WTC11 (cell line): ENCODE data around the gene SPHK2. TPM values are rescaled to one million over a fixed set of nuclear protein-coding genes. Genes with fewer than 3 reads are reported as not detected.

Experiments used
- EMX1 ChIP-seq: fragments of 250-450 bp; sonication (Bioruptor Pico); IDR thresholded peaks from 2 replicates; pipeline ENCODE4 v1.8.0; 2021; ENCODE audit warnings: mild to moderate bottlenecking
- ERG ChIP-seq: fragments of 250-450 bp; sonication (Bioruptor Pico); IDR thresholded peaks from 2 replicates; pipeline ENCODE4 v1.8.0; 2021; ENCODE audit warnings: mild to moderate bottlenecking
- ETV6 ChIP-seq: sonication (generic); formaldehyde crosslinking; IDR thresholded peaks from 2 replicates; pipeline ENCODE4 v1.8.1; 2022; ENCODE audit warnings: mild to moderate bottlenecking, missing genetic modification reagents
- FOXP1 ChIP-seq: sonication (generic); formaldehyde crosslinking; IDR thresholded peaks from 2 replicates; pipeline ENCODE4 v1.8.0; 2022; ENCODE audit warnings: missing genetic modification reagents, mild to moderate bottlenecking, moderate library complexity, borderline replicate concordance
- GTF2I ChIP-seq: fragments of 250-450 bp; sonication (Bioruptor Pico); conservative IDR thresholded peaks from 2 replicates; pipeline ENCODE4 v1.4.0; 2021; ENCODE audit warnings: mild to moderate bottlenecking
- HMGXB4 ChIP-seq: sonication (generic); formaldehyde crosslinking; IDR thresholded peaks from 2 replicates; pipeline ENCODE4 v1.8.1; 2023; ENCODE audit warnings: mild to moderate bottlenecking, moderate library complexity, missing genetic modification reagents
- JAZF1 ChIP-seq: fragments of 250-450 bp; sonication (Bioruptor Pico); IDR thresholded peaks from 2 replicates; pipeline ENCODE4 v1.9.0; 2021; ENCODE audit warnings: moderate library complexity, mild to moderate bottlenecking, inconsistent platforms
- NFE2L1 ChIP-seq: sonication (generic); formaldehyde crosslinking; IDR thresholded peaks from 2 replicates; pipeline ENCODE4 v1.8.1; 2023; ENCODE audit warnings: missing genetic modification reagents
- NR1H2 ChIP-seq: sonication (generic); formaldehyde crosslinking; IDR thresholded peaks from 2 replicates; pipeline ENCODE4 v1.9.0; 2021; ENCODE audit warnings: mild to moderate bottlenecking, moderate library complexity, missing genetic modification reagents
- SMAD4 ChIP-seq: sonication (generic); formaldehyde crosslinking; IDR thresholded peaks from 2 replicates; pipeline ENCODE4 v1.8.0; 2022; ENCODE audit warnings: mild to moderate bottlenecking, missing genetic modification reagents
- SOX15 ChIP-seq: fragments of 250-450 bp; sonication (Bioruptor Pico); IDR thresholded peaks from 2 replicates; pipeline ENCODE4 v1.9.0; 2021; ENCODE audit warnings: mild to moderate bottlenecking
- TEAD1 ChIP-seq: sonication (generic); formaldehyde crosslinking; IDR thresholded peaks from 2 replicates; pipeline ENCODE4 v1.8.0; 2022; ENCODE audit warnings: mild to moderate bottlenecking, missing genetic modification reagents
- ZNF138 ChIP-seq: sonication (generic); formaldehyde crosslinking; conservative IDR thresholded peaks from 2 replicates; pipeline ENCODE4 v1.8.1; 2022; ENCODE audit warnings: mild to moderate bottlenecking, moderate library complexity, missing genetic modification reagents
- ZNF317 ChIP-seq: sonication (generic); formaldehyde crosslinking; IDR thresholded peaks from 2 replicates; pipeline ENCODE4 v1.8.1; 2023; ENCODE audit warnings: low read depth, mild to moderate bottlenecking, moderate library complexity, missing genetic modification reagents, borderline replicate concordance
- ZNF423 ChIP-seq: fragments of 250-450 bp; sonication (Bioruptor Pico); IDR thresholded peaks from 2 replicates; pipeline ENCODE4 v2.1.2; 2022; ENCODE audit warnings: mild to moderate bottlenecking, moderate library complexity
- ZNF512 ChIP-seq: sonication (generic); formaldehyde crosslinking; IDR thresholded peaks from 2 replicates; pipeline ENCODE4 v1.8.1; 2022; ENCODE audit warnings: missing genetic modification reagents, borderline replicate concordance
- ZNF671 ChIP-seq: fragments of 250-450 bp; sonication (Bioruptor Pico); IDR thresholded peaks from 2 replicates; pipeline ENCODE4 v1.8.0; 2021; ENCODE audit warnings: mild to moderate bottlenecking
- total RNA-seq: library from RNA; stranded (reverse); gene quantifications from 3 replicates; pipeline ENCODE4 v1.2.3, GENCODE V29; 2021
- TF ChIP-seq, protein P1 (sequence below): sonication (generic); formaldehyde crosslinking; IDR thresholded peaks from 2 replicates; pipeline ENCODE4 v1.8.0; 2023; ENCODE audit warnings: missing genetic modification reagents, mild to moderate bottlenecking, borderline replicate concordance
- TF ChIP-seq, protein P2 (sequence below): sonication (generic); formaldehyde crosslinking; IDR thresholded peaks from 2 replicates; pipeline ENCODE4 v1.8.1; 2023; ENCODE audit warnings: mild to moderate bottlenecking, missing genetic modification reagents, borderline replicate concordance
- TF ChIP-seq, protein P3 (sequence below): sonication (generic); formaldehyde crosslinking; IDR thresholded peaks from 2 replicates; pipeline ENCODE4 v1.8.1; 2022; ENCODE audit warnings: low read depth, missing genetic modification reagents, borderline replicate concordance
- TF ChIP-seq, protein P4 (sequence below): sonication (generic); formaldehyde crosslinking; IDR thresholded peaks from 2 replicates; pipeline ENCODE4 v1.8.1; 2023; ENCODE audit warnings: mild to moderate bottlenecking, missing genetic modification reagents, moderate library complexity
- TF ChIP-seq, protein P5 (sequence below): sonication (generic); formaldehyde crosslinking; IDR thresholded peaks from 2 replicates; pipeline ENCODE4 v1.8.0; 2022; ENCODE audit warnings: mild to moderate bottlenecking, missing genetic modification reagents

The SPHK2 gene
- total RNA-seq, 1 experiment from 2014 or later: 64.6 TPM

GRCh38 chr19:48629599-48630295 is 10.4 kb downstream of the SPHK2 start (continued):
- TF ChIP-seq, protein P1, sequence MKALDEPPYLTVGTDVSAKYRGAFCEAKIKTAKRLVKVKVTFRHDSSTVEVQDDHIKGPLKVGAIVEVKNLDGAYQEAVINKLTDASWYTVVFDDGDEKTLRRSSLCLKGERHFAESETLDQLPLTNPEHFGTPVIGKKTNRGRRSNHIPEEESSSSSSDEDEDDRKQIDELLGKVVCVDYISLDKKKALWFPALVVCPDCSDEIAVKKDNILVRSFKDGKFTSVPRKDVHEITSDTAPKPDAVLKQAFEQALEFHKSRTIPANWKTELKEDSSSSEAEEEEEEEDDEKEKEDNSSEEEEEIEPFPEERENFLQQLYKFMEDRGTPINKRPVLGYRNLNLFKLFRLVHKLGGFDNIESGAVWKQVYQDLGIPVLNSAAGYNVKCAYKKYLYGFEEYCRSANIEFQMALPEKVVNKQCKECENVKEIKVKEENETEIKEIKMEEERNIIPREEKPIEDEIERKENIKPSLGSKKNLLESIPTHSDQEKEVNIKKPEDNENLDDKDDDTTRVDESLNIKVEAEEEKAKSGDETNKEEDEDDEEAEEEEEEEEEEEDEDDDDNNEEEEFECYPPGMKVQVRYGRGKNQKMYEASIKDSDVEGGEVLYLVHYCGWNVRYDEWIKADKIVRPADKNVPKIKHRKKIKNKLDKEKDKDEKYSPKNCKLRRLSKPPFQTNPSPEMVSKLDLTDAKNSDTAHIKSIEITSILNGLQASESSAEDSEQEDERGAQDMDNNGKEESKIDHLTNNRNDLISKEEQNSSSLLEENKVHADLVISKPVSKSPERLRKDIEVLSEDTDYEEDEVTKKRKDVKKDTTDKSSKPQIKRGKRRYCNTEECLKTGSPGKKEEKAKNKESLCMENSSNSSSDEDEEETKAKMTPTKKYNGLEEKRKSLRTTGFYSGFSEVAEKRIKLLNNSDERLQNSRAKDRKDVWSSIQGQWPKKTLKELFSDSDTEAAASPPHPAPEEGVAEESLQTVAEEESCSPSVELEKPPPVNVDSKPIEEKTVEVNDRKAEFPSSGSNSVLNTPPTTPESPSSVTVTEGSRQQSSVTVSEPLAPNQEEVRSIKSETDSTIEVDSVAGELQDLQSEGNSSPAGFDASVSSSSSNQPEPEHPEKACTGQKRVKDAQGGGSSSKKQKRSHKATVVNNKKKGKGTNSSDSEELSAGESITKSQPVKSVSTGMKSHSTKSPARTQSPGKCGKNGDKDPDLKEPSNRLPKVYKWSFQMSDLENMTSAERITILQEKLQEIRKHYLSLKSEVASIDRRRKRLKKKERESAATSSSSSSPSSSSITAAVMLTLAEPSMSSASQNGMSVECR: no peak; the same call in 1 of the 2 replicates
- TF ChIP-seq, protein P2, sequence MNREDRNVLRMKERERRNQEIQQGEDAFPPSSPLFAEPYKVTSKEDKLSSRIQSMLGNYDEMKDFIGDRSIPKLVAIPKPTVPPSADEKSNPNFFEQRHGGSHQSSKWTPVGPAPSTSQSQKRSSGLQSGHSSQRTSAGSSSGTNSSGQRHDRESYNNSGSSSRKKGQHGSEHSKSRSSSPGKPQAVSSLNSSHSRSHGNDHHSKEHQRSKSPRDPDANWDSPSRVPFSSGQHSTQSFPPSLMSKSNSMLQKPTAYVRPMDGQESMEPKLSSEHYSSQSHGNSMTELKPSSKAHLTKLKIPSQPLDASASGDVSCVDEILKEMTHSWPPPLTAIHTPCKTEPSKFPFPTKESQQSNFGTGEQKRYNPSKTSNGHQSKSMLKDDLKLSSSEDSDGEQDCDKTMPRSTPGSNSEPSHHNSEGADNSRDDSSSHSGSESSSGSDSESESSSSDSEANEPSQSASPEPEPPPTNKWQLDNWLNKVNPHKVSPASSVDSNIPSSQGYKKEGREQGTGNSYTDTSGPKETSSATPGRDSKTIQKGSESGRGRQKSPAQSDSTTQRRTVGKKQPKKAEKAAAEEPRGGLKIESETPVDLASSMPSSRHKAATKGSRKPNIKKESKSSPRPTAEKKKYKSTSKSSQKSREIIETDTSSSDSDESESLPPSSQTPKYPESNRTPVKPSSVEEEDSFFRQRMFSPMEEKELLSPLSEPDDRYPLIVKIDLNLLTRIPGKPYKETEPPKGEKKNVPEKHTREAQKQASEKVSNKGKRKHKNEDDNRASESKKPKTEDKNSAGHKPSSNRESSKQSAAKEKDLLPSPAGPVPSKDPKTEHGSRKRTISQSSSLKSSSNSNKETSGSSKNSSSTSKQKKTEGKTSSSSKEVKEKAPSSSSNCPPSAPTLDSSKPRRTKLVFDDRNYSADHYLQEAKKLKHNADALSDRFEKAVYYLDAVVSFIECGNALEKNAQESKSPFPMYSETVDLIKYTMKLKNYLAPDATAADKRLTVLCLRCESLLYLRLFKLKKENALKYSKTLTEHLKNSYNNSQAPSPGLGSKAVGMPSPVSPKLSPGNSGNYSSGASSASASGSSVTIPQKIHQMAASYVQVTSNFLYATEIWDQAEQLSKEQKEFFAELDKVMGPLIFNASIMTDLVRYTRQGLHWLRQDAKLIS (CRISPR knock-in tag): no peak; the same call in 1 of the 2 replicates
- TF ChIP-seq ZNF317 (CRISPR knock-in tag) (no peak), TEAD1 (CRISPR knock-in tag) (no peak; the same call in 1 of the 2 replicates), EMX1 (CRISPR knock-in tag) (peak; percentile 89), NFE2L1 (peak; percentile 19; the same call in 1 of the 2 replicates), FOXP1 (peak; percentile 55; the same call in 1 of the 2 replicates), HMGXB4 (CRISPR knock-in tag) (peak; percentile 5; the same call in 1 of the 2 replicates), GTF2I (peak; percentile 66; the same call in 1 of the 2 replicates), ERG (0 out of 2 replicates have a peak, but pooled peaks have one; percentile 16), SMAD4 (no peak), ZNF423 (CRISPR knock-in tag) (no peak), ETV6 (CRISPR knock-in tag) (peak; percentile 66), JAZF1 (CRISPR knock-in tag) (no peak), ZNF138 (CRISPR knock-in tag) (no peak; the same call in 1 of the 2 replicates), SOX15 (CRISPR knock-in tag) (no peak), NR1H2 (no peak), ZNF671 (CRISPR knock-in tag) (no peak), ZNF512 (CRISPR knock-in tag) (no peak)
- TF ChIP-seq, protein P3, sequence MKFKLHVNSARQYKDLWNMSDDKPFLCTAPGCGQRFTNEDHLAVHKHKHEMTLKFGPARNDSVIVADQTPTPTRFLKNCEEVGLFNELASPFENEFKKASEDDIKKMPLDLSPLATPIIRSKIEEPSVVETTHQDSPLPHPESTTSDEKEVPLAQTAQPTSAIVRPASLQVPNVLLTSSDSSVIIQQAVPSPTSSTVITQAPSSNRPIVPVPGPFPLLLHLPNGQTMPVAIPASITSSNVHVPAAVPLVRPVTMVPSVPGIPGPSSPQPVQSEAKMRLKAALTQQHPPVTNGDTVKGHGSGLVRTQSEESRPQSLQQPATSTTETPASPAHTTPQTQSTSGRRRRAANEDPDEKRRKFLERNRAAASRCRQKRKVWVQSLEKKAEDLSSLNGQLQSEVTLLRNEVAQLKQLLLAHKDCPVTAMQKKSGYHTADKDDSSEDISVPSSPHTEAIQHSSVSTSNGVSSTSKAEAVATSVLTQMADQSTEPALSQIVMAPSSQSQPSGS (CRISPR knock-in tag): 0 out of 2 replicates have a peak, but pooled peaks have one; percentile 46
- TF ChIP-seq, protein P4, sequence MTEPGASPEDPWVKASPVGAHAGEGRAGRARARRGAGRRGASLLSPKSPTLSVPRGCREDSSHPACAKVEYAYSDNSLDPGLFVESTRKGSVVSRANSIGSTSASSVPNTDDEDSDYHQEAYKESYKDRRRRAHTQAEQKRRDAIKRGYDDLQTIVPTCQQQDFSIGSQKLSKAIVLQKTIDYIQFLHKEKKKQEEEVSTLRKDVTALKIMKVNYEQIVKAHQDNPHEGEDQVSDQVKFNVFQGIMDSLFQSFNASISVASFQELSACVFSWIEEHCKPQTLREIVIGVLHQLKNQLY (CRISPR knock-in tag): no peak
- TF ChIP-seq, protein P5, sequence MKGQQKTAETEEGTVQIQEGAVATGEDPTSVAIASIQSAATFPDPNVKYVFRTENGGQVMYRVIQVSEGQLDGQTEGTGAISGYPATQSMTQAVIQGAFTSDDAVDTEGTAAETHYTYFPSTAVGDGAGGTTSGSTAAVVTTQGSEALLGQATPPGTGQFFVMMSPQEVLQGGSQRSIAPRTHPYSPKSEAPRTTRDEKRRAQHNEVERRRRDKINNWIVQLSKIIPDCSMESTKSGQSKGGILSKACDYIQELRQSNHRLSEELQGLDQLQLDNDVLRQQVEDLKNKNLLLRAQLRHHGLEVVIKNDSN (CRISPR knock-in tag): no peak
